A549 (cell line): Measurements from ENCODE around the gene ZG16. TPM values are rescaled to one million over a fixed set of nuclear protein-coding genes. Genes with fewer than 3 reads are reported as not detected.
"Not testable (repeated sequence)": the region's sequence is repeated elsewhere in the genome, so short reads cannot be mapped to it uniquely, and the experiment has no call there.

Experiments
- ATAC-seq, 2 experiments: fragments of 200-7000 bp in 1 of 2; fragments of >200 bp in 1 of 2; cut with Nextera tagmentation in 1 of 2; cut with Tn5 transposase in 1 of 2; 3 replicates each; pipeline versions ENCODE4 v1.8.0 to v1.9.1; 2018 to 2020; ENCODE audit warnings: mild to moderate bottlenecking in 1 of 2, moderate library complexity in 1 of 2
- CTCF ChIA-PET: fragments of 300-600 bp; sonication (Branson Sonifier 250); formaldehyde crosslinking; extraction: SDS; loops from one replicate; lab custom pipeline; 2021; ENCODE audit warnings: antibody characterized with exemption, inconsistent platforms; lab: Yijun Ruan, JAX
- POLR2A ChIA-PET: fragments of 350-600 bp; formaldehyde crosslinking; extraction: SDS; loops from one replicate; lab custom pipeline; 2021; ENCODE audit warnings: antibody characterized with exemption, inconsistent platforms; lab: Yijun Ruan, JAX
- DNase-seq, 2 experiments: peaks; one replicate each; pipeline versions ENCODE4 v3.0.0 to v3.0.0-alpha.2; 2011 to 2016; ENCODE audit warnings: low read depth in 1 of 2, low spot score in 1 of 2
- FAIRE-seq: peaks from 2 replicates; lab custom pipeline; 2011; peaks lifted over from hg19 to GRCh38; lab: Jason Lieb, UNC
- H3K27ac ChIP-seq, 2 experiments: fragments of >200 bp; sonication (Bioruptor Twin); formaldehyde crosslinking; 3 replicates each; pipeline ENCODE4 v1.5.1; 2016 to 2017
- H3K4me1 ChIP-seq: fragments of >200 bp; sonication (Bioruptor Twin); formaldehyde crosslinking; 3 replicates; pipeline ENCODE4 v1.6.1; 2016
- H3K4me2 ChIP-seq: fragments of >200 bp; sonication (Bioruptor Twin); formaldehyde crosslinking; 3 replicates; pipeline ENCODE4 v1.6.1; 2016
- H3K4me3 ChIP-seq: fragments of >200 bp; sonication (Bioruptor Twin); formaldehyde crosslinking; 3 replicates; pipeline ENCODE4 v1.5.1; 2016
- H3K9me3 ChIP-seq: fragments of >200 bp; sonication (Bioruptor Twin); formaldehyde crosslinking; 3 replicates; pipeline ENCODE4 v1.6.1; 2016
- CBX2 ChIP-seq: fragments of 200-600 bp; sonication (generic); IDR thresholded peaks from 2 replicates; pipeline ENCODE4 v1.6.1; 2016; ENCODE audit warnings: low read depth, mild to moderate bottlenecking, borderline replicate concordance
- CHD4 ChIP-seq: fragments of 200-600 bp; sonication (generic); IDR thresholded peaks from 2 replicates; pipeline ENCODE4 v1.6.1; 2016; ENCODE audit warnings: antibody characterized with exemption, mild to moderate bottlenecking, borderline replicate concordance
- EHF ChIP-seq: fragments of 250-450 bp; sonication (Bioruptor Pico); IDR thresholded peaks from 2 replicates; pipeline ENCODE4 v1.5.0; 2020; ENCODE audit warnings: mild to moderate bottlenecking
- FOSL2 ChIP-seq, 2 experiments: fragments of 450-650 bp in 1 of 2; fragments of >200 bp in 1 of 2; sonication (Bioruptor Twin) in 1 of 2; formaldehyde crosslinking; IDR thresholded peaks; 2 replicates each; pipeline versions ENCODE4 v1.5.0 to v1.6.1; 2016 to 2020; ENCODE audit warnings: mild to moderate bottlenecking in 1 of 2, moderate library complexity in 1 of 2
- HEYL ChIP-seq: fragments of 250-450 bp; sonication (Bioruptor Pico); IDR thresholded peaks from 2 replicates; pipeline ENCODE4 v1.8.0; 2021; ENCODE audit warnings: mild to moderate bottlenecking, moderate library complexity
- HOXB5 ChIP-seq: fragments of 250-450 bp; sonication (Bioruptor Pico); IDR thresholded peaks from 2 replicates; pipeline ENCODE4 v1.5.0; 2020; ENCODE audit warnings: mild to moderate bottlenecking, moderate library complexity
- KDM1A ChIP-seq: fragments of 200-600 bp; sonication (generic); IDR thresholded peaks from 2 replicates; pipeline ENCODE4 v1.6.1; 2016; ENCODE audit warnings: low read depth, mild to moderate bottlenecking
- NR3C1 ChIP-seq: fragments of >200 bp; sonication (Bioruptor Twin); formaldehyde crosslinking; IDR thresholded peaks from 3 replicates; pipeline ENCODE4 v1.6.1; 2017
- POLR2A ChIP-seq: IDR thresholded peaks from 2 replicates; pipeline ENCODE4 v1.6.1; 2012; ENCODE audit warnings: mild to moderate bottlenecking, low read length
- POLR2AphosphoS2 ChIP-seq: conservative IDR thresholded peaks from 2 replicates; pipeline ENCODE4 v1.6.1; 2012; ENCODE audit warnings: low read length, improper control_type of control experiment, inconsistent platforms
- RARB ChIP-seq: fragments of 250-450 bp; sonication (Bioruptor Pico); IDR thresholded peaks from 2 replicates; pipeline ENCODE4 v1.8.0; 2021; ENCODE audit warnings: mild to moderate bottlenecking, moderate library complexity
- SMC3 ChIP-seq: fragments of >200 bp; sonication (Bioruptor Twin); formaldehyde crosslinking; IDR thresholded peaks from 3 replicates; pipeline ENCODE4 v1.6.1; 2018; ENCODE audit warnings: inconsistent platforms
- SREBF2 ChIP-seq: fragments of 450-650 bp; IDR thresholded peaks from 2 replicates; pipeline ENCODE4 v1.6.1; 2014; ENCODE audit warnings: mild to moderate bottlenecking, moderate library complexity
- ZNF302 ChIP-seq: fragments of 250-450 bp; sonication (Bioruptor Pico); IDR thresholded peaks from 2 replicates; pipeline ENCODE4 v1.9.0; 2021; ENCODE audit warnings: inconsistent platforms, mild to moderate bottlenecking, moderate library complexity
- WGBS: methylation state at CpG from one replicate; pipeline ENCODE4 v1.1.6; 2017; ENCODE audit errors: missing lambda C conversion rate; 5-methylcytosine and 5-hydroxymethylcytosine counted together
- polyA plus RNA-seq, 4 experiments: library from polyadenylated mRNA; depleted of rRNA in 3 of 4; stranded (reverse); fragments of >200 nt; fragmentation: RNase III in 1 of 4; extraction: RNeasy Plus Mini Kit Qiagen cat#74134 plus additional on column Dnase treatment in 1 of 4; gene quantifications; 2 replicates in 3 of 4; 3 replicates in 1 of 4; pipeline ENCODE4 v1.2.3, GENCODE V29; 2011 to 2017
- TF ChIP-seq, protein P1 (sequence below): fragments of 250-450 bp; sonication (Bioruptor Pico); IDR thresholded peaks from 2 replicates; pipeline ENCODE4 v1.5.0; 2020; ENCODE audit warnings: low read depth, mild to moderate bottlenecking, moderate library complexity
- TF ChIP-seq, protein P2 (sequence below): fragments of 250-450 bp; sonication (Bioruptor Pico); IDR thresholded peaks from 2 replicates; pipeline ENCODE4 v1.5.0; 2021; ENCODE audit warnings: mild to moderate bottlenecking, moderate library complexity, borderline replicate concordance

Gene ZG16
- polyA plus RNA-seq, 2 of the 4 experiments (the other 2 are of a cell fraction), result not detected

DNA sequence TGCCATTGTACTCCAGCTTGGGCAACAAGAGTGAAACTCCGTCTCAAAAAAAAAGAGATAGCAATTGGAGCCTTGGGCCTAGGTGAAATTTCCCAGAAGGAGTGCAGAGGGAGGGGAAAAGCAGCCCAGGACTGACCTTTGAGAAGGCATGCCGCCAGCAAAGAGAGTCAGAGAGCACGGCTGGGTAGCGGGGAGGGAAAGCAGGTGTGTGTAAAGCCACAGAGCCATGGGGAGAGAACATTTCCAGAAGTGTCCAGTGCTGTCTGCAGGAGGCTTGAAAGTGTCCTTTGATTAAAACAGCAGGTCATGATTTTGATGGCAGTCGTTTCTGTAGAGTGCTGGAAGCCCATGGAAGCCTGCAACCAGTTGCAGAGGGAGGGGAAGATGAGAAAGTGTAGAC is 40.3 kb upstream of the ZG16 start (continued):
- TF ChIP-seq CBX2, result no peak
- TF ChIP-seq, protein P1, sequence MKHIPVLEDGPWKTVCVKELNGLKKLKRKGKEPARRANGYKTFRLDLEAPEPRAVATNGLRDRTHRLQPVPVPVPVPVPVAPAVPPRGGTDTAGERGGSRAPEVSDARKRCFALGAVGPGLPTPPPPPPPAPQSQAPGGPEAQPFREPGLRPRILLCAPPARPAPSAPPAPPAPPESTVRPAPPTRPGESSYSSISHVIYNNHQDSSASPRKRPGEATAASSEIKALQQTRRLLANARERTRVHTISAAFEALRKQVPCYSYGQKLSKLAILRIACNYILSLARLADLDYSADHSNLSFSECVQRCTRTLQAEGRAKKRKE, result no peak

DNA sequence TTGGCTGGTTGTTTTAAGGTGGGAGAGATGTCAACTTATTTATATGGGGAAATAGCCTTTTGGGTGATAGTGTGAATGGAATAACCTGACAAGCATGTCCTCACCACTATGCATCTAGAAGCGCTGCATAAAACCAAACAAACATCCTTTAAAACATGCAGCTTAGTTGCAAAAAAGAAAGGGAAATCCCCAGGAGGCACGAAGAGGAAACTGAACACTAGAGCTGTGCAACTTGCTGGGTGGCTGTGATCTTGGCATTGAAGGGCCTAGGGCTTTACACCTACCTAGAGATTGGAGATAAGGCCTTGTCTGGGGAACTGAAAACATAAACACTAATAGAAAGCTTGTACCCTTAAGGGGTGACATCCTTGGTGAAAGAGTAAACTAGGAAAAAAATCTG is 39.5 kb upstream of the ZG16 start:
- DNase-seq (no peak), ATAC-seq (no peak), FAIRE-seq (no peak)
- CTCF ChIA-PET, result interaction anchor here (0.9 to 1.2 kb wide), 2 partner anchors 9 to 26 kb away, joined by 3 to 7 read pairs; no protein-coding TSS in a partner anchor
- POLR2A ChIA-PET, result no interaction called here
- Histone ChIP-seq H3K9me3 (no peaks in the 10 kb centered on the region), H3K4me2 (no peak overlapping the region), H3K4me1 (no peaks in the 10 kb centered on the region), H3K4me3 (no peak overlapping the region), H3K27ac (no peak overlapping the region)
- no peak for TF ChIP-seq RARB (CRISPR knock-in tag)
- TF ChIP-seq SMC3, result no peak
- no peak for TF ChIP-seq EHF
- TF ChIP-seq SREBF2, result no peak
- TF ChIP-seq, protein P2, sequence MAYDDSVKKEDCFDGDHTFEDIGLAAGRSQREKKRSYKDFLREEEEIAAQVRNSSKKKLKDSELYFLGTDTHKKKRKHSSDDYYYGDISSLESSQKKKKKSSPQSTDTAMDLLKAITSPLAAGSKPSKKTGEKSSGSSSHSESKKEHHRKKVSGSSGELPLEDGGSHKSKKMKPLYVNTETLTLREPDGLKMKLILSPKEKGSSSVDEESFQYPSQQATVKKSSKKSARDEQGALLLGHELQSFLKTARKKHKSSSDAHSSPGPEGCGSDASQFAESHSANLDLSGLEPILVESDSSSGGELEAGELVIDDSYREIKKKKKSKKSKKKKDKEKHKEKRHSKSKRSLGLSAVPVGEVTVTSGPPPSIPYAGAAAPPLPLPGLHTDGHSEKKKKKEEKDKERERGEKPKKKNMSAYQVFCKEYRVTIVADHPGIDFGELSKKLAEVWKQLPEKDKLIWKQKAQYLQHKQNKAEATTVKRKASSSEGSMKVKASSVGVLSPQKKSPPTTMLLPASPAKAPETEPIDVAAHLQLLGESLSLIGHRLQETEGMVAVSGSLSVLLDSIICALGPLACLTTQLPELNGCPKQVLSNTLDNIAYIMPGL, result no peak
- TF ChIP-seq CHD4, result no peak
- TF ChIP-seq FOSL2 (IDR thresholded peaks at IDR 0.05), result no peak
- TF ChIP-seq FOSL2 (CRISPR knock-in tag; IDR thresholded peaks at IDR 0.05), result no peak
- TF ChIP-seq ZNF302, result no peak
- TF ChIP-seq POLR2AphosphoS2, result no peak
- TF ChIP-seq HEYL (CRISPR knock-in tag), result no peak
- no peak for TF ChIP-seq POLR2A
- no peak for TF ChIP-seq KDM1A
- no peak for TF ChIP-seq NR3C1
- TF ChIP-seq HOXB5 (CRISPR knock-in tag), result no peak
- 39% methylated on average over 2 of the region's 2 CpGs for WGBS

DNA sequence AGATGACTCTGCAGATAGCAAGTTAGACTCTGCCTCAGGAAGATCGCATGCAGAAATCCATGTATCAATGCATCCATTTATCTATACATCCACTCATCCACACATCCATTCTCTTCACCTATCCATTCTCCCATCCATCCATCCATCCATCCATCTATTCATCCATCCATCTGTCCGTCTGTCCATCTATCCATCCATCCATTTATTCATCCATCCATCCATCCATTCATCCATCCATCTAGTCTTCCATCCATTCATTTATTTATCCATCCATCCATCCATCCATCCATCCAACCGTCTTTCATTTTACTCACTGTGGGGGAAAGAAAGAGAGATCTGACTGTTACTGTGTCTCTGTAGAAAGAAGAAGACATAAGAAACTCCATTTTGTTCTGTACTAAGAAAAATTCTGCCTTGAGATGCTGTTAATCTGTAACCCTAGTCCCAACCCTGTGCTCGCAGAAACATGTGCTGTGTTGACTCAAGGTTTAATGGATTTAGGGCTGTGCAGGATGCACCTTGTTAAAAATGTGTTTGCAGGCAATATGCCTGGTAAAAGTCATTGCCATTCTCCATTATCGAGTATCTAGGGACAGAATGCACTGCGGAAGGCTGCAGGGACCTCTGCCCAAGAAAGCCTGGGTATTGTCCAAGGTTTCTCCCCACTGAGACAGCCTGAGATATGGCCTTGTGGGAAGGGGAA is 38.0 kb upstream of the ZG16 start:
- H3K9me3 ChIP-seq, H3K4me1 ChIP-seq, CTCF ChIA-PET, FAIRE-seq, H3K4me2 ChIP-seq, H3K4me3 ChIP-seq, POLR2A ChIA-PET, DNase-seq, ATAC-seq, H3K27ac ChIP-seq: not testable (repeated sequence)
- WGBS, result 58% methylated on average over 6 of the region's 6 CpGs

DNA sequence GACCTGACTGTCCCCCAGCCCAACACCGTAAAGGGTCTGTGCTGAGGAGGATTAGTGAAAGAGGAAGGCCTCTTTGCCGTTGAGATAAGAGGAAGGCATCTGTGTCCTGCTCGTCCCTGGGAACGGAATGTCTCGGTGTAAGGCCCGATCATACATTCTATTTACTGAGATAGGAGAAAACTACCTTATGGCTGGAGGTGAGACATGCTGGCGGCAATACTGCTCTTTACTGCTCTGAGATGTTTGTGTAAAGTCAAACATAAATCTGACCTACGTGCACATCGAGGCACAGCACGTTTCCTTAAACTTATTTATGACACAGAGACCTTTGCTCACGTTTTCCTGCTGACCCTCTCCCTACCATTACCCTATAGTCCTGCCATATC is 37.4 kb upstream of the ZG16 start:
- WGBS, result 72% methylated on average over 11 of the region's 11 CpGs
- POLR2A ChIA-PET, FAIRE-seq, H3K9me3 ChIP-seq, H3K4me2 ChIP-seq, H3K4me1 ChIP-seq, DNase-seq, ATAC-seq, H3K4me3 ChIP-seq, H3K27ac ChIP-seq: not testable (repeated sequence)
- CTCF ChIA-PET, result interaction anchor here (1.2 kb wide), 1 partner anchor 11 kb away, joined by 6 read pairs; no protein-coding TSS in a partner anchor
